Activated naive CD4-positive, alpha-beta T cell treated with anti-CD3 and anti-CD28 coated beads, Interleukin-2, amount 50 U/mL, for 24 hours (primary cell): ENCODE data around the gene TMC2.

Experiments used
- H3K27ac Mint-ChIP-seq: one replicate; pipeline ENCODE4 v1.8.0; 2021; ENCODE audit warnings: mild to moderate bottlenecking, mixed read lengths
- H3K27me3 Mint-ChIP-seq: one replicate; pipeline ENCODE4 v1.8.0; 2021; ENCODE audit warnings: mixed read lengths
- H3K36me3 Mint-ChIP-seq: one replicate; pipeline ENCODE4 v1.8.0; 2021; ENCODE audit warnings: mixed read lengths
- H3K4me1 Mint-ChIP-seq: one replicate; pipeline ENCODE4 v1.8.0; 2021; ENCODE audit warnings: mixed read lengths
- H3K4me3 Mint-ChIP-seq: one replicate; pipeline ENCODE4 v1.8.0; 2021; ENCODE audit warnings: mild to moderate bottlenecking, mixed read lengths
- H3K9me3 Mint-ChIP-seq: one replicate; pipeline ENCODE4 v1.8.0; 2021; ENCODE audit warnings: mixed read lengths

Gene TMC2

GRCh38 chr20:2690213-2690612, 153.8 kb downstream of the TMC2 start:
- H3K9me3 Mint-ChIP-seq, result no peaks in the 10 kb centered on the region
- H3K4me3 Mint-ChIP-seq, result no peak overlapping the region
- H3K27ac Mint-ChIP-seq, result no peak overlapping the region

GRCh38 chr20:2690718-2691117, 154.3 kb downstream of the TMC2 start:
- peaks cover 10% of the 10 kb centered on the region for H3K27me3 Mint-ChIP-seq
- H3K4me3 Mint-ChIP-seq, result peak overlapping the region; percentile 97
- H3K36me3 Mint-ChIP-seq, result no peaks in the 10 kb centered on the region
- H3K9me3 Mint-ChIP-seq, result no peaks in the 10 kb centered on the region
- H3K4me1 Mint-ChIP-seq, result peaks cover 28% of the 10 kb centered on the region
- no peak overlapping the region for H3K27ac Mint-ChIP-seq

More at GRCh38 chr20:2690213-2690612, 153.8 kb downstream of the TMC2 start:
- peaks cover 7% of the 10 kb centered on the region for H3K27me3 Mint-ChIP-seq
- H3K4me1 Mint-ChIP-seq, result peaks cover 28% of the 10 kb centered on the region
- no peaks in the 10 kb centered on the region for H3K36me3 Mint-ChIP-seq

- Mint-ChIP-seq H3K9me3 (no peaks in the 10 kb centered on the region), H3K4me3 (peak overlapping the region; percentile 97), H3K27me3 (peaks cover 12% of the 10 kb centered on the region), H3K27ac (no peak overlapping the region), H3K4me1 (peaks cover 28% of the 10 kb centered on the region), H3K36me3 (peaks cover 1% of the 10 kb centered on the region)
These were observed 154.8 kb downstream of the TMC2 start for GRCh38 chr20:2691127-2691526.
